Neural progenitor cell (in vitro differentiated cells): Measurements from ENCODE around the gene POLD3. TPM values are rescaled to one million over a fixed set of nuclear protein-coding genes. Genes with fewer than 3 reads are reported as not detected.

Experiments
- DNase-seq: peaks from one replicate; pipeline ENCODE4 v3.0.0-alpha.2; 2016; ENCODE audit warnings: low spot score
- H2AFZ ChIP-seq: fragments of 200-600 bp; sonication (generic); replicated peaks from 2 replicates; pipeline ENCODE4 v1.6.1; 2016; ENCODE audit warnings: antibody characterized with exemption
- H3F3A ChIP-seq: fragments of 200-600 bp; sonication (generic); 2 replicates; pipeline ENCODE4 v1.6.1; 2016; ENCODE audit warnings: antibody characterized with exemption, low read depth
- H3K27ac ChIP-seq: fragments of 200-600 bp; sonication (generic); 2 replicates; pipeline ENCODE4 v1.5.1; 2016; ENCODE audit warnings: mild to moderate bottlenecking
- H3K27me3 ChIP-seq: fragments of 200-600 bp; sonication (generic); 2 replicates; pipeline ENCODE4 v1.6.1; 2016; ENCODE audit warnings: mild to moderate bottlenecking, moderate library complexity
- H3K36me3 ChIP-seq: fragments of 200-600 bp; sonication (generic); 2 replicates; pipeline ENCODE4 v1.5.1; 2016
- H3K4me1 ChIP-seq: fragments of 200-600 bp; sonication (generic); 2 replicates; pipeline ENCODE4 v1.6.1; 2016; ENCODE audit warnings: mixed run types
- H3K4me2 ChIP-seq: fragments of 200-600 bp; sonication (generic); 2 replicates; pipeline ENCODE4 v1.6.1; 2016
- H3K4me3 ChIP-seq: fragments of 200-600 bp; sonication (generic); 2 replicates; pipeline ENCODE4 v1.5.1; 2016
- H3K79me2 ChIP-seq: fragments of 200-600 bp; sonication (generic); 2 replicates; pipeline ENCODE4 v1.6.1; 2016; ENCODE audit warnings: low read depth
- H3K9ac ChIP-seq: fragments of 200-600 bp; sonication (generic); 2 replicates; pipeline ENCODE4 v1.6.1; 2016
- H3K9me3 ChIP-seq: fragments of 200-600 bp; sonication (generic); 2 replicates; pipeline ENCODE4 v1.5.1; 2016; ENCODE audit warnings: low read depth
- H4K20me1 ChIP-seq: fragments of 200-600 bp; sonication (generic); 2 replicates; pipeline ENCODE4 v1.6.1; 2016; ENCODE audit warnings: low read depth
- H3K27ac Mint-ChIP-seq: 3 replicates; pipeline ENCODE4 v1.8.0; 2021; ENCODE audit warnings: mixed read lengths
- H3K27me3 Mint-ChIP-seq: 2 replicates; pipeline ENCODE4 v1.8.0; 2022; ENCODE audit warnings: low read depth, mild to moderate bottlenecking, inconsistent platforms, moderate library complexity, mixed read lengths; ENCODE audit not compliant: insufficient read depth
- H3K36me3 Mint-ChIP-seq: 3 replicates; pipeline ENCODE4 v1.8.0; 2021; ENCODE audit warnings: mixed read lengths
- H3K4me1 Mint-ChIP-seq: 3 replicates; pipeline ENCODE4 v1.8.0; 2021; ENCODE audit warnings: mixed read lengths
- H3K4me3 Mint-ChIP-seq: 3 replicates; pipeline ENCODE4 v1.8.0; 2021; ENCODE audit warnings: mild to moderate bottlenecking, moderate library complexity, mixed read lengths
- H3K9me3 Mint-ChIP-seq: 3 replicates; pipeline ENCODE4 v1.8.0; 2020; ENCODE audit warnings: mixed read lengths
- CTCF ChIP-seq: fragments of 200-600 bp; sonication (generic); IDR thresholded peaks from 2 replicates; pipeline ENCODE4 v1.5.1; 2017; ENCODE audit warnings: antibody characterized with exemption, mild to moderate bottlenecking
- EZH2 ChIP-seq: fragments of 200-600 bp; sonication (generic); IDR thresholded peaks from 2 replicates; pipeline ENCODE4 v1.6.1; 2017; ENCODE audit warnings: antibody characterized with exemption, mild to moderate bottlenecking, moderate library complexity
- EZH2phosphoT487 ChIP-seq: fragments of 200-600 bp; sonication (generic); IDR thresholded peaks from 2 replicates; pipeline ENCODE4 v1.6.1; 2017; ENCODE audit warnings: antibody characterized with exemption
- total RNA-seq: library from RNA; depleted of rRNA; stranded (reverse); fragments of >200 nt; gene quantifications from 2 replicates; pipeline ENCODE4 v1.2.3, GENCODE V29; 2015; ENCODE audit warnings: low replicate concordance

The POLD3 gene
- total RNA-seq, 1 donor from 2014 or later: 56.9 TPM

- H3F3A ChIP-seq: no peaks in the 10 kb centered on the region
- H3K27ac ChIP-seq: no peak overlapping the region
- TF ChIP-seq EZH2 (no peak), EZH2phosphoT487 (no peak), CTCF (no peak)
- no peaks in the 10 kb centered on the region for H3K27me3 Mint-ChIP-seq
- H3K4me1 ChIP-seq: no peaks in the 10 kb centered on the region
- H3K4me3 Mint-ChIP-seq: no peak overlapping the region
- H2AFZ ChIP-seq: no peak overlapping the region
- H3K4me3 ChIP-seq: no peak overlapping the region
- peaks cover 36% of the 10 kb centered on the region for H3K36me3 Mint-ChIP-seq
- H3K9me3 ChIP-seq: no peaks in the 10 kb centered on the region
- H3K4me1 Mint-ChIP-seq: no peaks in the 10 kb centered on the region
- H4K20me1 ChIP-seq: no peaks in the 10 kb centered on the region
- H3K27me3 ChIP-seq: no peaks in the 10 kb centered on the region
- no peak overlapping the region for H3K9ac ChIP-seq
- no peak for DNase-seq
- H3K27ac Mint-ChIP-seq: no peak overlapping the region
- peaks cover 16% of the 10 kb centered on the region for H3K9me3 Mint-ChIP-seq
- H3K4me2 ChIP-seq: no peak overlapping the region
- H3K79me2 ChIP-seq: no peaks in the 10 kb centered on the region
- no peaks in the 10 kb centered on the region for H3K36me3 ChIP-seq
Observed at GRCh38 chr11:74662487-74663103, 70.2 kb downstream of the POLD3 start.

GRCh38 chr11:74663315-74663714 is 70.9 kb downstream of the POLD3 start:
- peaks cover 12% of the 10 kb centered on the region for H3K9me3 Mint-ChIP-seq
- H4K20me1 ChIP-seq: no peaks in the 10 kb centered on the region
- no peak overlapping the region for H3K9ac ChIP-seq
- H3K27ac Mint-ChIP-seq: no peak overlapping the region
- H2AFZ ChIP-seq: no peak overlapping the region
- H3F3A ChIP-seq: no peaks in the 10 kb centered on the region
- H3K27me3 ChIP-seq: no peaks in the 10 kb centered on the region
- H3K36me3 Mint-ChIP-seq: peaks cover 32% of the 10 kb centered on the region
- no peaks in the 10 kb centered on the region for H3K27me3 Mint-ChIP-seq
- no peaks in the 10 kb centered on the region for H3K79me2 ChIP-seq
- H3K4me3 ChIP-seq: no peak overlapping the region
- no peak for TF ChIP-seq CTCF
- TF ChIP-seq EZH2: no peak
- TF ChIP-seq EZH2phosphoT487: no peak
- H3K9me3 ChIP-seq: no peaks in the 10 kb centered on the region
- H3K27ac ChIP-seq: no peak overlapping the region
- H3K4me1 Mint-ChIP-seq: no peaks in the 10 kb centered on the region
- H3K4me1 ChIP-seq: no peaks in the 10 kb centered on the region
- no peaks in the 10 kb centered on the region for H3K36me3 ChIP-seq
- no peak overlapping the region for H3K4me3 Mint-ChIP-seq
- DNase-seq: no peak
- H3K4me2 ChIP-seq: no peak overlapping the region

- H3K4me3 Mint-ChIP-seq: no peak overlapping the region
- Histone ChIP-seq H4K20me1 (no peaks in the 10 kb centered on the region), H3K4me3 (no peak overlapping the region), H2AFZ (no peak overlapping the region), H3K36me3 (no peaks in the 10 kb centered on the region), H3K9me3 (no peaks in the 10 kb centered on the region), H3K9ac (no peak overlapping the region), H3K4me2 (no peak overlapping the region), H3K4me1 (peaks cover 3% of the 10 kb centered on the region), H3K79me2 (no peaks in the 10 kb centered on the region), H3K27ac (no peak overlapping the region), H3F3A (no peaks in the 10 kb centered on the region), H3K27me3 (no peaks in the 10 kb centered on the region)
- H3K27ac Mint-ChIP-seq: no peak overlapping the region
- H3K36me3 Mint-ChIP-seq: peaks cover 2% of the 10 kb centered on the region
- H3K27me3 Mint-ChIP-seq: no peaks in the 10 kb centered on the region
- TF ChIP-seq EZH2phosphoT487 (no peak), CTCF (no peak), EZH2 (no peak)
- DNase-seq: no peak
- H3K9me3 Mint-ChIP-seq: no peaks in the 10 kb centered on the region
- peaks cover 5% of the 10 kb centered on the region for H3K4me1 Mint-ChIP-seq
Observed at GRCh38 chr11:74669211-74670160, 77.1 kb downstream of the POLD3 start.
